HepG2 (cell line): ENCODE data around the gene HYI. TPM values are rescaled to one million over a fixed set of nuclear protein-coding genes. Genes with fewer than 3 reads are reported as not detected.
A peak's percentile ranks its signal among the peaks of the same experiment; 100 is the strongest.
"Not testable (repeated sequence)": the region's sequence is repeated elsewhere in the genome, so short reads cannot be mapped to it uniquely, and the experiment has no call there.

Source experiments
- ATAC-seq: fragments of 200-7000 bp; cut with Tn5 transposase; 3 replicates; pipeline ENCODE4 v1.9.1; 2020; ENCODE audit warnings: mild to moderate bottlenecking, moderate library complexity
- BruUV-seq: library from RNA; stranded (reverse); fragments of 400-500 nt; replicated peaks from 2 replicates; lab custom pipeline; 2021; lab: Mats Ljungman, UMichigan
- CTCF ChIA-PET: fragments of 300-600 bp; formaldehyde crosslinking; extraction: SDS; loops from one replicate; lab custom pipeline; 2021; ENCODE audit warnings: low total read pairs, inconsistent platforms, low intra/inter-chr PET ratio; lab: Yijun Ruan, JAX
- POLR2A ChIA-PET: fragments of 350-600 bp; sonication (Branson Sonifier 250); formaldehyde crosslinking; loops from one replicate; lab custom pipeline; 2020; ENCODE audit warnings: antibody characterized with exemption, inconsistent platforms; lab: Yijun Ruan, JAX
- DNase-seq: peaks from one replicate; pipeline ENCODE4 v3.0.0-alpha.2; 2015; ENCODE audit warnings: low spot score
- FAIRE-seq: peaks from 3 replicates; lab custom pipeline; 2011; peaks lifted over from hg19 to GRCh38; lab: Jason Lieb, UNC
- H2AFZ ChIP-seq: one replicate; pipeline ENCODE4 v1.6.1; 2011; ENCODE audit warnings: low read length, inconsistent platforms
- H3K27ac ChIP-seq: fragments of 300-600 bp; 3 replicates; pipeline ENCODE4 v1.8.0; 2011; ENCODE audit warnings: mixed run types, mild to moderate bottlenecking, mixed read lengths, low read length, inconsistent platforms; ENCODE audit not compliant: insufficient read depth; ENCODE audit errors: extremely low read length
- H3K27me3 ChIP-seq, 2 experiments: fragments of 200-600 bp in 1 of 2; 2 replicates in 1 of 2; 3 replicates in 1 of 2; pipeline versions ENCODE4 v1.6.0 to v1.8.0; 2011; ENCODE audit warnings: low read length in 2 of 2, mild to moderate bottlenecking in 2 of 2, moderate library complexity in 2 of 2, inconsistent platforms in 1 of 2; ENCODE audit not compliant: insufficient read depth in 2 of 2, control insufficient read depth in 1 of 2
- H3K36me3 ChIP-seq, 2 experiments: fragments of 200-600 bp in 1 of 2; replicated peaks in 1 of 2; 2 replicates in 1 of 2; 3 replicates in 1 of 2; pipeline versions ENCODE4 v1.5.1 to v1.8.0; 2011; ENCODE audit warnings: low read length in 2 of 2, inconsistent platforms in 1 of 2; ENCODE audit not compliant: insufficient read depth in 2 of 2, control insufficient read depth in 1 of 2
- H3K4me1 ChIP-seq: 2 replicates; pipeline ENCODE4 v1.5.1; 2012; ENCODE audit warnings: low read length, inconsistent platforms; ENCODE audit not compliant: insufficient read depth
- H3K4me2 ChIP-seq: 2 replicates; pipeline ENCODE4 v1.6.0; 2011; ENCODE audit warnings: low read depth, low read length, inconsistent platforms
- H3K4me3 ChIP-seq, 3 experiments: fragments of 200-600 bp in 1 of 3; sonication (generic), shearing (Covaris generic) in 1 of 3; replicated peaks in 1 of 3; 2 replicates each; pipeline ENCODE4 v1.5.1; 2011 to 2016; ENCODE audit warnings: low read length in 3 of 3, inconsistent platforms in 2 of 3, low read depth in 2 of 3, mild to moderate bottlenecking in 2 of 3, control low read depth in 1 of 3, mixed read lengths in 1 of 3; ENCODE audit not compliant: insufficient read depth in 1 of 3
- H3K79me2 ChIP-seq: one replicate; pipeline ENCODE4 v1.6.1; 2011; ENCODE audit warnings: low read length, inconsistent platforms; ENCODE audit not compliant: insufficient read depth
- H3K9ac ChIP-seq: 2 replicates; pipeline ENCODE4 v1.6.0; 2011; ENCODE audit warnings: mild to moderate bottlenecking, low read depth, low read length, inconsistent platforms; ENCODE audit not compliant: insufficient read depth
- H3K9me3 ChIP-seq: 2 replicates; pipeline ENCODE4 v1.5.1; 2012; ENCODE audit warnings: mild to moderate bottlenecking, low read length
- H4K20me1 ChIP-seq: 2 replicates; pipeline ENCODE4 v1.6.0; 2011; ENCODE audit warnings: inconsistent platforms, mild to moderate bottlenecking, low read length, moderate library complexity; ENCODE audit not compliant: insufficient read depth
- ATF3 ChIP-seq: sonication (generic); formaldehyde crosslinking; IDR thresholded peaks from 2 replicates; pipeline ENCODE4 v1.4.0; 2020; ENCODE audit warnings: missing genetic modification reagents
- ATF7 ChIP-seq, 2 experiments: fragments of 450-650 bp in 1 of 2; sonication (generic) in 1 of 2; formaldehyde crosslinking in 1 of 2; IDR thresholded peaks; 2 replicates each; pipeline versions ENCODE4 v1.4.0 to v1.6.1; 2016 to 2020; ENCODE audit warnings: antibody characterized with exemption in 1 of 2, mild to moderate bottlenecking in 1 of 2, missing genetic modification reagents in 1 of 2
- BCL6 ChIP-seq: IDR thresholded peaks from 2 replicates; pipeline ENCODE4 v1.6.1; 2016; ENCODE audit warnings: missing genetic modification reagents, missing compliant biosample characterization
- CREB1 ChIP-seq, 2 experiments: fragments of 450-650 bp in 1 of 2; IDR thresholded peaks; 2 replicates each; pipeline ENCODE4 v1.6.1; 2016 to 2017; ENCODE audit warnings: control low read depth in 1 of 2, mild to moderate bottlenecking in 1 of 2, missing compliant biosample characterization in 1 of 2, missing genetic modification characterization in 1 of 2
- ELF1 ChIP-seq: sonication (generic); formaldehyde crosslinking; IDR thresholded peaks from 2 replicates; pipeline ENCODE4 v1.4.0; 2020; ENCODE audit warnings: missing genetic modification reagents
- ELF3 ChIP-seq: IDR thresholded peaks from 2 replicates; pipeline ENCODE4 v1.6.1; 2016; ENCODE audit warnings: missing genetic modification reagents, missing compliant biosample characterization
- FOSL2 ChIP-seq: sonication (generic); formaldehyde crosslinking; IDR thresholded peaks from 2 replicates; pipeline ENCODE4 v1.4.0; 2020; ENCODE audit warnings: missing genetic modification reagents
- HBP1 ChIP-seq: IDR thresholded peaks from 2 replicates; pipeline ENCODE4 v1.6.1; 2016; ENCODE audit warnings: low read depth, control low read depth
- RARA ChIP-seq: IDR thresholded peaks from 2 replicates; pipeline ENCODE4 v1.6.1; 2016; ENCODE audit warnings: missing genetic modification reagents, missing compliant biosample characterization
- TEAD3 ChIP-seq: optimal IDR thresholded peaks from 2 replicates; pipeline ENCODE3; 2016; ENCODE audit warnings: borderline replicate concordance
- ZNF17 ChIP-seq: sonication (generic); formaldehyde crosslinking; IDR thresholded peaks from 2 replicates; pipeline ENCODE4 v1.5.0; 2020; ENCODE audit warnings: mild to moderate bottlenecking, missing genetic modification reagents
- WGBS: methylation state at CpG from one replicate; pipeline ENCODE4 v1.1.6; 2017; ENCODE audit warnings: low lambda C conversion rate; 5-methylcytosine and 5-hydroxymethylcytosine counted together
- in situ Hi-C: cut with HindIII; loops from 2 replicates; pipeline ENCODE4 v1.10.0; 2017; ENCODE audit warnings: low pct_unique_long_range_greater_than_20kb; ENCODE audit not compliant: extremely low pct_ligation_motif_present
- intact Hi-C: fragments of 100-400 bp; cut with micrococcal nuclease; formaldehyde crosslinking; loops from one replicate; pipeline ENCODE4 v1.10.0; 2022; ENCODE audit not compliant: unreplicated experiment
- polyA plus RNA-seq, 8 experiments: library from polyadenylated mRNA; depleted of rRNA in 3 of 8; stranded (reverse) in 7 of 8; unstranded in 1 of 8; fragments of >200 nt; fragmentation: Illumina TruSeq in 4 of 8; extraction: Trizol in 4 of 8; gene quantifications; 2 replicates each; pipeline versions ENCODE4 v1.2.1 to v1.2.3, GENCODE V29; 2011 to 2016; ENCODE audit warnings: low read depth in 4 of 8, missing spikeins in 1 of 8, mixed read lengths in 1 of 8; ENCODE audit not compliant: insufficient read depth in 1 of 8
- total RNA-seq, 5 experiments: library from RNA; depleted of rRNA; stranded (reverse); fragments of >200 nt; fragmentation: Illumina TruSeq; extraction: Trizol; gene quantifications; 2 replicates each; pipeline ENCODE4 v1.2.3, GENCODE V29; 2016; ENCODE audit warnings: low read depth in 1 of 5

HYI gene
- total and polyA plus RNA-seq, 2 of the 13 experiments (the other 11 are each of a cell fraction or from before 2014, with no cell fraction given) = not detected

GRCh38 chr1:43473463-43473862, 19.7 kb upstream of the HYI start:
- Histone ChIP-seq H3K36me3 (no peaks in the 10 kb centered on the region), H3K27me3 (no peaks in the 10 kb centered on the region), H2AFZ (no peak overlapping the region), H3K9me3 (no peaks in the 10 kb centered on the region), H3K9ac (no peak overlapping the region), H3K79me2 (no peaks in the 10 kb centered on the region), H4K20me1 (no peaks in the 10 kb centered on the region), H3K4me2 (no peak overlapping the region), H3K4me1 (peaks cover 23% of the 10 kb centered on the region), H3K4me3 (no peak overlapping the region), H3K27ac (no peak overlapping the region)
- TF ChIP-seq ZNF17 (CRISPR knock-in tag) (no peak), HBP1 (CRISPR knock-in tag) (no peak)
- ChIA-PET POLR2A (no interaction called here), CTCF (no interaction called here)
- WGBS = 79% methylated on average over 4 of the region's 4 CpGs
- no peak for DNase-seq
- no peak for FAIRE-seq
- no peak for ATAC-seq
- intact Hi-C loops (no loop called here), in situ Hi-C loops (no loop called here)
- no TSS peak for BruUV-seq

- H3K36me3 ChIP-seq; intact Hi-C loops; H3K27me3 ChIP-seq; H3K4me3 ChIP-seq; in situ Hi-C loops; CTCF ChIA-PET; H4K20me1 ChIP-seq; POLR2A ChIA-PET; BruUV-seq; H3K79me2 ChIP-seq; H3K9ac ChIP-seq; H3K9me3 ChIP-seq; H2AFZ ChIP-seq; H3K27ac ChIP-seq; H3K4me2 ChIP-seq; TF ChIP-seq ATF7, CREB1 (CRISPR knock-in tag; IDR thresholded peaks at IDR 0.05): not testable (repeated sequence)
- FAIRE-seq (peak; percentile 60), DNase-seq (peak; percentile 49), ATAC-seq (peak; percentile 23; the same call in 1 of the 3 replicates)
- 54% methylated on average over 5 of the region's 6 CpGs for WGBS
- peak; percentile 94 for TF ChIP-seq ATF7 (IDR thresholded peaks at IDR 0.05)
- TF ChIP-seq TEAD3 (CRISPR knock-in tag) = peak; percentile 62
- TF ChIP-seq CREB1 (IDR thresholded peaks at IDR 0.05) = peak; percentile 69
- peak; percentile 68 for TF ChIP-seq RARA (CRISPR knock-in tag)
- peak; percentile 63 for TF ChIP-seq BCL6 (CRISPR knock-in tag)
- peak; percentile 66 for TF ChIP-seq FOSL2
- peak; percentile 67; the same call in 1 of the 2 replicates for TF ChIP-seq ATF3 (CRISPR knock-in tag)
- peak; percentile 43; the same call in 1 of the 2 replicates for TF ChIP-seq ELF3 (CRISPR knock-in tag)
- peak; percentile 59 for TF ChIP-seq ELF1 (CRISPR knock-in tag)
- H3K4me1 ChIP-seq = peaks cover 23% of the 10 kb centered on the region
Observed at GRCh38 chr1:43472463-43473151, 18.9 kb upstream of the HYI start.
